ENCODE data around the gene PTPDC1. TPM values are rescaled to one million over a fixed set of nuclear protein-coding genes. Genes with fewer than 3 reads are reported as not detected.

PTPDC1 gene
- total RNA-seq (2012; rRNA removed): 11.7 and 13.3 TPM in 2 replicates

- H3K4me2 ChIP-seq (ENCODE audit: low read length): no peak within 1 kb of the TSS
- no peaks in the 10 kb centered on the region for H3K27me3 ChIP-seq (ENCODE audit: control insufficient read depth, insufficient read depth, low read length)
- peaks cover 11% of the 10 kb centered on the region for H3K4me1 ChIP-seq (ENCODE audit: control insufficient read depth, insufficient read depth, low read length)
- no peaks in the 10 kb centered on the region for H3K9me3 ChIP-seq (replicated peaks; ENCODE audit: low read length)
- H3K9ac ChIP-seq (ENCODE audit: low read depth, low read length): no peak within 1 kb of the TSS
- peaks cover 3% of the 10 kb centered on the region for H3K36me3 ChIP-seq (ENCODE audit: insufficient read depth, low read length)
- no peak within 1 kb of the TSS for H3K4me3 ChIP-seq (ENCODE audit: low read length)
Measured at GRCh38 chr9:94084314-94084713, at the start of gene PTPDC1. PTPDC1 (plus strand) TSS chr9:94084464; CDS start chr9:94084531, 67 bp downstream.

GRCh38 chr9:94034511-94034910 is 49.8 kb upstream of the PTPDC1 start:
- Histone ChIP-seq H3K9ac (ENCODE audit: low read depth, low read length) (no peak overlapping the region), H3K4me1 (ENCODE audit: control insufficient read depth, insufficient read depth, low read length) (peaks cover 11% of the 10 kb centered on the region), H3K27me3 (ENCODE audit: control insufficient read depth, insufficient read depth, low read length) (no peaks in the 10 kb centered on the region), H3K36me3 (ENCODE audit: insufficient read depth, low read length) (no peaks in the 10 kb centered on the region), H3K9me3 (replicated peaks; ENCODE audit: low read length) (no peaks in the 10 kb centered on the region), H3K4me3 (ENCODE audit: low read length) (no peak overlapping the region), H3K4me2 (ENCODE audit: low read length) (no peak overlapping the region)

GRCh38 chr9:94039786-94040185 is 44.5 kb upstream of the PTPDC1 start:
- Histone ChIP-seq H3K9me3 (replicated peaks; ENCODE audit: low read length) (no peaks in the 10 kb centered on the region), H3K4me3 (ENCODE audit: low read length) (no peak overlapping the region), H3K9ac (ENCODE audit: low read depth, low read length) (no peak overlapping the region), H3K27me3 (ENCODE audit: control insufficient read depth, insufficient read depth, low read length) (no peaks in the 10 kb centered on the region), H3K4me2 (ENCODE audit: low read length) (no peak overlapping the region), H3K36me3 (ENCODE audit: insufficient read depth, low read length) (no peaks in the 10 kb centered on the region), H3K4me1 (ENCODE audit: control insufficient read depth, insufficient read depth, low read length) (peaks cover 7% of the 10 kb centered on the region)

- Histone ChIP-seq H3K4me3 (ENCODE audit: low read length) (no peak overlapping the region), H3K4me2 (ENCODE audit: low read length) (no peak overlapping the region), H3K9me3 (replicated peaks; ENCODE audit: low read length) (no peaks in the 10 kb centered on the region), H3K27me3 (ENCODE audit: control insufficient read depth, insufficient read depth, low read length) (no peaks in the 10 kb centered on the region), H3K9ac (ENCODE audit: low read depth, low read length) (no peak overlapping the region), H3K36me3 (ENCODE audit: insufficient read depth, low read length) (no peaks in the 10 kb centered on the region), H3K4me1 (ENCODE audit: control insufficient read depth, insufficient read depth, low read length) (peaks cover 7% of the 10 kb centered on the region)
Measured at GRCh38 chr9:94042516-94043360, 41.5 kb upstream of the PTPDC1 start.

GRCh38 chr9:94054716-94055115 is 29.5 kb upstream of the PTPDC1 start:
- no peak overlapping the region for H3K4me3 ChIP-seq (ENCODE audit: low read length)
- H3K9me3 ChIP-seq (replicated peaks; ENCODE audit: low read length): no peaks in the 10 kb centered on the region
- H3K9ac ChIP-seq (ENCODE audit: low read depth, low read length): no peak overlapping the region
- no peaks in the 10 kb centered on the region for H3K27me3 ChIP-seq (ENCODE audit: control insufficient read depth, insufficient read depth, low read length)
- H3K4me1 ChIP-seq (ENCODE audit: control insufficient read depth, insufficient read depth, low read length): peaks cover 12% of the 10 kb centered on the region
- H3K36me3 ChIP-seq (ENCODE audit: insufficient read depth, low read length): no peaks in the 10 kb centered on the region
- H3K4me2 ChIP-seq (ENCODE audit: low read length): no peak overlapping the region

- no peak overlapping the region for H3K4me3 ChIP-seq (ENCODE audit: low read length)
- no peaks in the 10 kb centered on the region for H3K27me3 ChIP-seq (ENCODE audit: control insufficient read depth, insufficient read depth, low read length)
- peaks cover 12% of the 10 kb centered on the region for H3K4me1 ChIP-seq (ENCODE audit: control insufficient read depth, insufficient read depth, low read length)
- H3K36me3 ChIP-seq (ENCODE audit: insufficient read depth, low read length): no peaks in the 10 kb centered on the region
- H3K4me2 ChIP-seq (ENCODE audit: low read length): peak overlapping the region; percentile 27
- no peaks in the 10 kb centered on the region for H3K9me3 ChIP-seq (replicated peaks; ENCODE audit: low read length)
- H3K9ac ChIP-seq (ENCODE audit: low read depth, low read length): no peak overlapping the region
Measured at GRCh38 chr9:94056442-94056974, 27.8 kb upstream of the PTPDC1 start.

GRCh38 chr9:94057918-94058317 is 26.3 kb upstream of the PTPDC1 start:
- H3K27me3 ChIP-seq (ENCODE audit: control insufficient read depth, insufficient read depth, low read length): no peaks in the 10 kb centered on the region
- no peak overlapping the region for H3K9ac ChIP-seq (ENCODE audit: low read depth, low read length)
- no peaks in the 10 kb centered on the region for H3K36me3 ChIP-seq (ENCODE audit: insufficient read depth, low read length)
- no peak overlapping the region for H3K4me3 ChIP-seq (ENCODE audit: low read length)
- peaks cover 12% of the 10 kb centered on the region for H3K4me1 ChIP-seq (ENCODE audit: control insufficient read depth, insufficient read depth, low read length)
- H3K9me3 ChIP-seq (replicated peaks; ENCODE audit: low read length): no peaks in the 10 kb centered on the region
- H3K4me2 ChIP-seq (ENCODE audit: low read length): no peak overlapping the region

- Histone ChIP-seq H3K36me3 (ENCODE audit: insufficient read depth, low read length) (no peaks in the 10 kb centered on the region), H3K9ac (ENCODE audit: low read depth, low read length) (no peak overlapping the region), H3K4me3 (ENCODE audit: low read length) (no peak overlapping the region), H3K4me2 (ENCODE audit: low read length) (no peak overlapping the region), H3K27me3 (ENCODE audit: control insufficient read depth, insufficient read depth, low read length) (no peaks in the 10 kb centered on the region), H3K9me3 (replicated peaks; ENCODE audit: low read length) (no peaks in the 10 kb centered on the region), H3K4me1 (ENCODE audit: control insufficient read depth, insufficient read depth, low read length) (peaks cover 11% of the 10 kb centered on the region)
Measured at GRCh38 chr9:94061864-94062263, 22.4 kb upstream of the PTPDC1 start.

GRCh38 chr9:94065535-94065961 is 18.7 kb upstream of the PTPDC1 start:
- Histone ChIP-seq H3K4me3 (ENCODE audit: low read length) (no peak overlapping the region), H3K4me1 (ENCODE audit: control insufficient read depth, insufficient read depth, low read length) (peaks cover 10% of the 10 kb centered on the region), H3K36me3 (ENCODE audit: insufficient read depth, low read length) (no peaks in the 10 kb centered on the region), H3K9ac (ENCODE audit: low read depth, low read length) (no peak overlapping the region), H3K27me3 (ENCODE audit: control insufficient read depth, insufficient read depth, low read length) (no peaks in the 10 kb centered on the region), H3K9me3 (replicated peaks; ENCODE audit: low read length) (no peaks in the 10 kb centered on the region), H3K4me2 (ENCODE audit: low read length) (peak overlapping the region; percentile 26)

- H3K9me3 ChIP-seq (replicated peaks; ENCODE audit: low read length): no peaks in the 10 kb centered on the region
- H3K36me3 ChIP-seq (ENCODE audit: insufficient read depth, low read length): no peaks in the 10 kb centered on the region
- H3K4me2 ChIP-seq (ENCODE audit: low read length): no peak overlapping the region
- H3K9ac ChIP-seq (ENCODE audit: low read depth, low read length): no peak overlapping the region
- no peaks in the 10 kb centered on the region for H3K27me3 ChIP-seq (ENCODE audit: control insufficient read depth, insufficient read depth, low read length)
- peaks cover 10% of the 10 kb centered on the region for H3K4me1 ChIP-seq (ENCODE audit: control insufficient read depth, insufficient read depth, low read length)
- no peak overlapping the region for H3K4me3 ChIP-seq (ENCODE audit: low read length)
Measured at GRCh38 chr9:94068257-94068656, 16.0 kb upstream of the PTPDC1 start.

- H3K4me3 ChIP-seq (ENCODE audit: low read length): no peak overlapping the region
- no peaks in the 10 kb centered on the region for H3K4me1 ChIP-seq (ENCODE audit: control insufficient read depth, insufficient read depth, low read length)
- no peak overlapping the region for H3K9ac ChIP-seq (ENCODE audit: low read depth, low read length)
- no peak overlapping the region for H3K4me2 ChIP-seq (ENCODE audit: low read length)
- no peaks in the 10 kb centered on the region for H3K9me3 ChIP-seq (replicated peaks; ENCODE audit: low read length)
- H3K36me3 ChIP-seq (ENCODE audit: insufficient read depth, low read length): peaks cover 7% of the 10 kb centered on the region
- H3K27me3 ChIP-seq (ENCODE audit: control insufficient read depth, insufficient read depth, low read length): no peaks in the 10 kb centered on the region
Measured at GRCh38 chr9:94076557-94076956, 7.7 kb upstream of the PTPDC1 start.

- H3K4me3 ChIP-seq (ENCODE audit: low read length): no peak overlapping the region
- H3K4me2 ChIP-seq (ENCODE audit: low read length): no peak overlapping the region
- H3K9me3 ChIP-seq (replicated peaks; ENCODE audit: low read length): no peaks in the 10 kb centered on the region
- peaks cover 7% of the 10 kb centered on the region for H3K36me3 ChIP-seq (ENCODE audit: insufficient read depth, low read length)
- H3K4me1 ChIP-seq (ENCODE audit: control insufficient read depth, insufficient read depth, low read length): no peaks in the 10 kb centered on the region
- H3K9ac ChIP-seq (ENCODE audit: low read depth, low read length): no peak overlapping the region
- no peaks in the 10 kb centered on the region for H3K27me3 ChIP-seq (ENCODE audit: control insufficient read depth, insufficient read depth, low read length)
Measured at GRCh38 chr9:94078086-94078485, 6.2 kb upstream of the PTPDC1 start.

Measured in skeletal muscle satellite cell (primary cell).